GM19452 (cell line): ENCODE measurements around the gene ESR2.
A peak's percentile ranks its signal among the peaks of the same experiment; 100 is the strongest.

Source experiments
- ATAC-seq: cut with Tn5 transposase; IDR thresholded peaks from one replicate; pipeline ENCODE4 v1.9.1; 2021; ENCODE audit not compliant: unreplicated experiment

The ESR2 gene

DNA sequence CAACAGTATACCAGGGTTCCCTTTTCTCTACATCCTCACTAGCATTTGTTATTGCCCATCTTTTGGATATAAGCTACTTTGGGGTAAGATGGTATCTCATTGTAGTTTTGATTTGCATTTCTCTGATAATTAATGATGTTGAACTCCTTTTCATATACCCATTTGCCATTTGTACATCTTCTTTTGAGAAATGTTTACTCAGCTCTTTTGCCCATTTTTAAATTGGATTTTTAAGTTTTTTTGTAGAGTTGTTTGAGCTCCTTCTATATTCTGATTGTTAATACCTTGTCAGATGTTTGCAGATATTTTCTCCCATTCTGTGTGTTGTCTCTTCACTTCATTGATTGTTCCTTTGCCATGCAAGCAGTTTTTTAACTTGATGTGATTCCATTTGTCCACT is 22.2 kb downstream of the ESR2 start:
- no peak for ATAC-seq

GRCh38 chr14:64266239-64266638 is 27.9 kb downstream of the ESR2 start:
- peak; percentile 67 for ATAC-seq

DNA sequence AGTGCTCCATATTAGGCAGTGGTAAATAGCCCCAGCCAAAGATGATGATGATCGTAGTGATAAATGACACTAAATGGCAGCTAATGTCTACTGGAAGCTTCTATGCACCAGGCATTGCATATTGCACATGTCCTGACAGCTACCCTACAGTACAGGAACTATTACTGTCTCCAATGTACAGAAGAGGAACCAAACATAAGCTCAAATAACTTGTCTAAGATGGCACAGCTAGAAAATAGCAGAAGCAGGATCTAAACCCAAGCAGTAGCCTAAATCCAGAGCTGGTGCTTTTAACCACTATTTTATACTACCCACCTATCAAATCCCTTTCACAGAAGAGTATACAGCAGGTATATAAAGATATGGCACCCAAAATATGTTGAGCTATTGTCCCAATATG is 28.9 kb downstream of the ESR2 start:
- ATAC-seq: no peak

- no peak for ATAC-seq
These were observed 33.8 kb downstream of the ESR2 start for GRCh38 chr14:64260418-64260817.

DNA sequence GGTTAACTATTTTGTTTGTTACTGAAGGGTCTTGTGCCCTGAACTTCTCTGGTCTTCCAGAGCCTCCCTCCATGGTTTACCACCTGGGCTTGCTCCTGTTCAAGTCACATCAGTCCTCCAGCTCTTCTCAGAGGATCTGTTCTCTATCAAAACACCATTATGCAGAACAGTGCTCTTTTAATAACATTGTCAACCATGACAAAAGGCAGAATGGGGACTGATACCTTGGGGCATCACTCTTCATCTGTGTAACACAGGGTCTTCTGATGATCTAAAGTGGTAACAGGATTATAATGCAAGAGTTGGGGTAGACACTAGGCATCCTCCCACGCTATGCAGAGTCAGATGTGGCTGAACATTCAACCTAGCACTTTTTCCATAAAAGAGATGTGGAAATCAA is 38.4 kb downstream of the ESR2 start:
- ATAC-seq: no peak

GRCh38 chr14:64253672-64254071 is 40.5 kb downstream of the ESR2 start:
- ATAC-seq: no peak

- ATAC-seq: no peak
These were observed 44.8 kb downstream of the ESR2 start for GRCh38 chr14:64249363-64249762.

GRCh38 chr14:64248689-64249088 is 45.5 kb downstream of the ESR2 start:
- ATAC-seq: no peak

DNA sequence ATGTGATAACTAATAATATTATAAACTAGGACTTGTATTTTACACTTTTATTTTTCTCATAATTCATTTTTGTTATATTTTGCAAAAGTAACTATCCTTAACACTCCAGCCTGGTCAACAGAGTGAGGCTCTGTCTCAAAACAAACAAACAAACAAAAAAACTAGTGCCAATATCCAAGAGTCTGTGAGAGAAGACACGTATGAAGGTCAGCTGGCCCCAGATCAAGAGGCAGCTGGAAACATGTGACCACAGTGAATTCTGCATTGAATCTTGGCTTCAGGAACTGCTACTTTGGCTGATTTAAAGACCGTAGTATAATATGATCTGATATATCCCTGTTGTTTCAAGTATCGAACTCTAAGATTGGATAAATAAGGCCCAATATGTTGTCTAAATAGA is 47.0 kb downstream of the ESR2 start:
- ATAC-seq: no peak

GRCh38 chr14:64246688-64247087 is 47.5 kb downstream of the ESR2 start:
- no peak for ATAC-seq

DNA sequence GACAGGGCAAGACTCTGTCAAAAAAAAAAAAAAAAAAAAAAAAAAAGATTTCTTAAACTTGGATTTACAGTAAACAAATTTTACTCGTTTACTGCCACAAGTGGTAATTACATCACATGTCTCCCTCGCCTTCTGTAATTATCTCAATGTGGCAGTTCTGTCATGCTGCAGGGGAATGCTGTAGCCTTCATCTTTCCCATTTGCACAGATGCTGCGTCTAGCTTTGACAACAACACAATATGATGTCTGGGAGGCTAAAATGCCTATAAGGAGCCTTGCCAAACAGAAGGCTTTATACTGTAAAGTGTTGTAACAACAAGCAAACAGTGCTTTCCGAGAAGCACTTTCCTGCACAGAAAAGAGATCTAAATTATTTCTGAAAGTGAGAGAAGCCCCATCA is 48.7 kb downstream of the ESR2 start:
- ATAC-seq: no peak

- ATAC-seq: no peak
These were observed 49.9 kb downstream of the ESR2 start for GRCh38 chr14:64244279-64244678.

GRCh38 chr14:64238631-64239030 is 55.5 kb downstream of the ESR2 start:
- ATAC-seq: no peak

- no peak for ATAC-seq
These were observed 56.1 kb downstream of the ESR2 start for GRCh38 chr14:64238049-64238448.

DNA sequence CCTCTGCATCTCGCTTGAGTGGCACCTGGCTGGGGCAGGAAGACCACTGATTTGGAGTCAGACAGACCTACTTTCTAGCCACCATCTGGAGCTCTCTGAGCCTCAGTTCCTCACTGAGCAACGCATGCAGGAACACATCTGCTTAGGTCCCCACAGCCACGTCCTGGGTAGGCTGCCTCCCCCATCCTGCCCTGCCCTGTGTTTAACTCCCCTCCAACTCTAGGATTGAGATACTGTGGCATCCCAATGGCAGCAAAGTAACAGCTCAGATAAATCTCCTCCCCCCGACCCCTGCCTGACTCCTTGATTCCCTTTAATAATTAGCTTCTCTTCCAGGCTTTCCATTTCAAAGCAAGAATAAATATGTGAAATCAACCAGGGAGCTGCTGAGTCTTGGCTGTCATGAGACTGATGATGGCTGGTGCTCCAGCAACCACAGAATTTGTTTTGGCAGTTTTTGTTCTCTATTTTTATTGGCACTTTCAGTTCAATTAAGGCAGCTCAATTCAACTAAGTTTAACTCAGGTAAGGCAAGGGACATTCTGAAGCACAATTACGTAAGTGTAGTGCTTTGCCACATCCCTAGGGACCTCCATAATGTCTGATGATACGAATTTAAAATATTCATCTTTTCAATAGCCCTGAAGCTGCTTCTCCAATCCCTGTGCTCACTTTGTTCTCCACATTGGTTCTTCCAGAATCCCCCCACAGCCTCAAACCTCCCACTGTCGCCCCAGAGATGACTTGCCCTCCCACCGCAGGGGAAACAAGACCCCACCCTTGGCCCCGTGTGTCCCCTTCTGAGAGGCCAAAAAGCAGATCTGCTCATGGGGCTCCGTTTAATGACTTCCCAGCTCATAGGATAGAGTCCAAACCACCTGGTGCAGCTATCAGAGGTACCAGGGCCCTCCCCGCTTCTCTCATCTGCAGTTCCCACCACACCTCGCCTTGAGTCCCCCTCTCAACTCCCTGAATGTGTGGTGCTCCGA is 58.2 kb downstream of the ESR2 start:
- ATAC-seq: peak; percentile 59

GRCh38 chr14:64234877-64235651 is 59.1 kb downstream of the ESR2 start:
- ATAC-seq: no peak

- no peak for ATAC-seq
These were observed 60.5 kb downstream of the ESR2 start for GRCh38 chr14:64233531-64234190.

DNA sequence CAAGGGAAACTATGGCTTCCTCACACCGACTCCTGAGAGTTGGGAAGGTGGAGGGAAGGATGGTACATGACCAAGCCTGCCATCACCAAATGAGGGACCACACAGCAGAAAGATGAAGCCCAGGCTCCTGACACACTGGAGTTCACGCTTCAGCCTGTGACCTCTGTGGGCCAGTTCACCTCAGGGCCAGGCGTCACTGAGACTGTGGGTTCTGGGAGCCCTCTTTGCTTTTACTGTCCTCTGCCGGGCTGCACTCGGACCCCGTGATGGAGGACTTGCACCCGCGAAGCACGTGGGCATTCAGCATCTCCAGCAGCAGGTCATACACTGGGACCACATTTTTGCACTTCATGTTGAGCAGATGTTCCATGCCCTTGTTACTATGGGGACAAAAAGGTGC is 61.2 kb downstream of the ESR2 start:
- no peak for ATAC-seq

DNA sequence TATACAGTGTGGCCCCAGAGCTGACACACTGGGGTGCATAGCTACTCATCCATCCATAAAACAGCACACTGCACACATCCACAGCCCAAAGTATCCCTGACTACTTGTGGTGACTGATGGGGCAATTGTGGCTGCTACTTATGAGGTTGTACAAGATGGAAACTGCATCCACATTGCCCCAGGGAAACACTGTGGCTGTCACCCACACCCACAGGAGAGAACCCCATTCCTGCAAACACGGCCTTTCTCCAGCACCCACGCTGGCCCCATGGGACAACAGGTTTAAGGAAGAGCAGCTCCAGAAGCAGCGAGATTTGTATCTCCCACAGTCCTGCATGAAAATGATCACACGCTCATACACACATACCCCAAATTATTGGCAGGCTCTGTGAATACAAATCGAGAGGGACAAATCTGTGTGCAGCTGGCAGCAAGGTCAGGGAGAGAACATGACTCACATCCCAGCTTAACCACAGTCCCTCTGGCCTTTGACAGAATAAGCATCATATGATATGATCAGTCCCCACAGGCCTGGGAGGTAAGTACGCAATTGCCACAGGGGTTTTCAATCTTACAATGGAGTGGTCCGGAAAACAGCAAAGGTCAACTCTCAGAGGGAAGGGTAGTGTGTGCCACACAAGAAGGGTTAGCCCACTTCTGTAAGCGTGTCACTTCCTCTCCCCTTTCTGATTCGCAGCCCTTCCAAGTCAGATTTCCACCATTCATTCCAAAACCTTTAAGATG is 61.9 kb downstream of the ESR2 start:
- ATAC-seq: peak; percentile 49

- ATAC-seq: no peak
These were observed 64.7 kb downstream of the ESR2 start for GRCh38 chr14:64229489-64229888.

GRCh38 chr14:64227856-64228255 is 66.3 kb downstream of the ESR2 start:
- no peak for ATAC-seq
